GM18508 (cell line): ENCODE data around the gene GRK4.
A peak's percentile ranks its signal among the peaks of the same experiment; 100 is the strongest.
"Not testable (repeated sequence)": the region's sequence is repeated elsewhere in the genome, so short reads cannot be mapped to it uniquely, and the experiment has no call there.

ENCODE experiments used
- ATAC-seq: cut with Tn5 transposase; IDR thresholded peaks from one replicate; pipeline ENCODE4 v1.9.1; 2021; ENCODE audit warnings: moderate number of reproducible peaks; ENCODE audit not compliant: insufficient read depth, unreplicated experiment

GRK4 gene

GRCh38 chr4:2954358-2955185 is 8.8 kb upstream of the GRK4 start:
- ATAC-seq, result peak; percentile 43

- ATAC-seq, result not testable (repeated sequence)
Observed at GRCh38 chr4:2955186-2956044, 8.0 kb upstream of the GRK4 start.

GRCh38 chr4:2958446-2958845 is 4.9 kb upstream of the GRK4 start:
- ATAC-seq, result no peak

GRCh38 chr4:2960450-2960849 is 2.9 kb upstream of the GRK4 start:
- not testable (repeated sequence) for ATAC-seq

- ATAC-seq, result no peak
Observed at GRCh38 chr4:2961421-2961810, 2.0 kb upstream of the GRK4 start.

GRCh38 chr4:2961811-2962441 is 1.4 kb upstream of the GRK4 start:
- no peak for ATAC-seq

- ATAC-seq, result no peak
Observed at GRCh38 chr4:2962614-2963174, 677 bp upstream of the GRK4 start.

GRCh38 chr4:2963966-2964471 is 648 bp downstream of the GRK4 start:
- ATAC-seq, result no peak

GRCh38 chr4:2964706-2965258 is 1.4 kb downstream of the GRK4 start:
- ATAC-seq, result no peak

- ATAC-seq, result no peak
Observed at GRCh38 chr4:2965262-2965661, 1.9 kb downstream of the GRK4 start.

GRCh38 chr4:2968381-2968780 is 5.0 kb downstream of the GRK4 start:
- no peak for ATAC-seq

- ATAC-seq, result no peak
Observed at GRCh38 chr4:2971275-2971674, 7.9 kb downstream of the GRK4 start.

GRCh38 chr4:2977211-2978088 is 14.1 kb downstream of the GRK4 start:
- no peak for ATAC-seq

- no peak for ATAC-seq
Observed at GRCh38 chr4:2981256-2981819, 18.0 kb downstream of the GRK4 start.

- no peak for ATAC-seq
Observed at GRCh38 chr4:2982012-2982411, 18.6 kb downstream of the GRK4 start.

GRCh38 chr4:2983715-2984114 is 20.3 kb downstream of the GRK4 start:
- ATAC-seq, result not testable (repeated sequence)

- no peak for ATAC-seq
Observed at GRCh38 chr4:2991243-2991642, 27.9 kb downstream of the GRK4 start.

GRCh38 chr4:2994917-2995316 is 31.5 kb downstream of the GRK4 start:
- ATAC-seq, result no peak
